ENCODE results near the gene RFT1.

The RFT1 gene

GRCh38 chr3:53040351-53040820 lies 89.8 kb downstream of the RFT1 start:
- no peak for DNase-seq (ENCODE audit: low read depth)
- no peak overlapping the region for H3K4me3 ChIP-seq (ENCODE audit: low read depth, low read length)
- no peak for TF ChIP-seq MAX (IDR thresholded peaks at IDR 0.05; ENCODE audit: low read depth, low read length)
- TF ChIP-seq MYC (IDR thresholded peaks at IDR 0.05; ENCODE audit: low read depth, low read length), result no peak
- TF ChIP-seq POLR2A (IDR thresholded peaks at IDR 0.05; ENCODE audit: extremely low read depth, insufficient read length), result no peak
- no peak for TF ChIP-seq CTCF (IDR thresholded peaks at IDR 0.05; ENCODE audit: low read depth, low read length)

DNA sequence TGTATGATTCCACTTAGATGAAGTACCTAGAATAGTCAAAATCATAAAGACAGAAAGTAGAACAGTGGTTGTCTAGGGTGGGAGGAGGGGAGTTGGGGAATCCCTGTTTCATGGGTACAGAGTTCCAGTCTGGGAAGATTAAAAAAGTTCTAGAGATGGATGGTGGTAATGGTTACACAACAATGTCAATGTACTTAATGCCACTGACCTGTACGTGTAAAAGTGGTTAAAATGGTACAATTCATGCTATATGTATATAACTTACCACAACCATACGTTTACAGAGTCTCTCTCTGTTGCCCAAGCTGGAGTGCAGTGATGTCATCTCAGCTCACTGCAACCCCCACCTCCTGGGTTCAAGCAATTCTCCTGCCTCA lies 90.9 kb downstream of the RFT1 start:
- DNase-seq (ENCODE audit: low read depth), result no peak
- H3K4me3 ChIP-seq (ENCODE audit: low read depth, low read length), result no peak overlapping the region
- TF ChIP-seq MAX (IDR thresholded peaks at IDR 0.05; ENCODE audit: low read depth, low read length) (no peak), CTCF (IDR thresholded peaks at IDR 0.05; ENCODE audit: low read depth, low read length) (no peak), POLR2A (IDR thresholded peaks at IDR 0.05; ENCODE audit: extremely low read depth, insufficient read length) (no peak)

- DNase-seq (ENCODE audit: low read depth), result no peak
- TF ChIP-seq POLR2A (IDR thresholded peaks at IDR 0.05; ENCODE audit: extremely low read depth, insufficient read length) (no peak), MAX (IDR thresholded peaks at IDR 0.05; ENCODE audit: low read depth, low read length) (no peak), CTCF (IDR thresholded peaks at IDR 0.05; ENCODE audit: low read depth, low read length) (no peak), MYC (IDR thresholded peaks at IDR 0.05; ENCODE audit: low read depth, low read length) (no peak)
- no peak overlapping the region for H3K4me3 ChIP-seq (ENCODE audit: low read depth, low read length)
Observed at GRCh38 chr3:53038679-53039375, 91.4 kb downstream of the RFT1 start.
